Measurements from ENCODE around the gene KCNIP4. TPM values are rescaled to one million over a fixed set of nuclear protein-coding genes. Genes with fewer than 3 reads are reported as not detected.

KCNIP4 gene
- total and polyA plus RNA-seq, 2 of the 4 experiments (the other 2 are of a cell fraction) = not detected

DNA sequence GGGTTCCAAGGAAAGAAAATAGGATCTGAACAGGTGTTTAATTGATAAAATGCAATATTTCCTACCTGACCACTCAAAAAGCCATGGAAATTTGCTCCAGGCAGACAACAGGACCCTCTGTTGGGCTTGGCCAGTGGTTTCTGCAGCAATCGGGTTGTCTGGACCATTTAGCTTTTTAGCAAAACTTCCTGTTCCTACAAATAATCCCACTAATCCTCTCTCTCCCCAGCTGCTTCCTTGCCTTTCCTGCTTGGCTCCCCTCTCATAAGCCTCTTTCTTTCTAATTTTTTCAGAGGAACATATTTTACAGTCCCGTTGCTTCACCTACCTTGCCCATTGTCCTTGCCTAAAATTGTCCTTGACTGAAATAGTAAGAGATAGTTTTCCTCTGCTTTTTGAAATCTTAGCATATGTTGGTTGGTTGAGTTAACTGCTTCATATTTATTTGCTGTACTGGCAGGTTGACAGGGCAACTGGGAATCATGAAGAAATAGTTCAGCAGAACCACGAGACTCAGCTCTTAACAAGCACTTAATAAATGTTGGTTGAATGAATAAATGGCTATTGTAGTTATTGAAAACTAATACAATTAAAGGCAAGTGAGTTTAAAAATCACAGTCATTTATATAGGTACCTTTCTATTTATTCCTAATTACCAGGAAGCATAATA, 259.8 kb downstream of the KCNIP4 start:
- dilution Hi-C loops (cut with HindIII; ENCODE audit: low sequenced_read_pairs, unreplicated experiment) = no loop called here
- no peaks in the 10 kb centered on the region for H3K27me3 ChIP-seq (ENCODE audit: control insufficient read depth, insufficient read depth, low read length)
- DNase-seq (no peak), ATAC-seq (ENCODE audit: low read depth) (no peak)
- intact Hi-C loops (cut with micrococcal nuclease) = no loop called here
- no peak overlapping the region for H3K14ac ChIP-seq (replicated peaks; ENCODE audit: low read depth, low read length)
- H2BK15ac ChIP-seq (ENCODE audit: low read depth, low read length) = no peak overlapping the region
- H2BK20ac ChIP-seq (ENCODE audit: low read depth, low read length) = no peak overlapping the region
- H4K8ac ChIP-seq (ENCODE audit: low read depth in 2 of 2, low read length in 2 of 2) = no peak overlapping the region
- H2BK5ac ChIP-seq (ENCODE audit: low read depth, low read length, poor library complexity, severe bottlenecking) = no peak overlapping the region
- BruUV-seq (replicated peaks) = no TSS peak
- H4K91ac ChIP-seq (ENCODE audit: insufficient read depth, low read depth, low read length) = no peak overlapping the region
- H2AK9ac ChIP-seq (replicated peaks; ENCODE audit: low read depth, low read length, poor library complexity) = no peak overlapping the region
- no peaks in the 10 kb centered on the region for H3K9me1 ChIP-seq (ENCODE audit: insufficient read depth, low read length)
- no peaks in the 10 kb centered on the region for H3K4me1 ChIP-seq (ENCODE audit: control insufficient read depth, insufficient read depth, low read length)
- no peak overlapping the region for H3K4ac ChIP-seq (ENCODE audit: low read depth, low read length)
- WGBS, 2 experiments (ENCODE audit: extremely low coverage in 2 of 2, insufficient read length in 1 of 2) = 50% methylated on average over 1 of the region's 3 CpGs; no CpG with 5 or more reads in 1 of the 2 experiments
- H2AK5ac ChIP-seq (ENCODE audit: low read depth, low read length) = no peak overlapping the region
- no peaks in the 10 kb centered on the region for H3K9me3 ChIP-seq (ENCODE audit: control insufficient read depth, insufficient read depth, low read length)
- no peak overlapping the region for H4K5ac ChIP-seq (ENCODE audit: low read depth, low read length)
- TF ChIP-seq SMC3 (IDR thresholded peaks at IDR 0.05; ENCODE audit: low read depth, low read length) (no peak), NFE2L2 (IDR thresholded peaks at IDR 0.05; ENCODE audit: low read depth, low read length) (no peak), MAZ (IDR thresholded peaks at IDR 0.05; ENCODE audit: borderline replicate concordance, low read depth, low read length) (no peak)
- no peak overlapping the region for H2BK120ac ChIP-seq (ENCODE audit: low read depth, low read length)
- H3K27ac ChIP-seq (ENCODE audit: insufficient read depth, low read length) = no peak overlapping the region
- H3K56ac ChIP-seq (ENCODE audit: extremely low read depth, insufficient read depth, low read length) = no peak overlapping the region
- no peak overlapping the region for H3K4me3 ChIP-seq (ENCODE audit: insufficient read depth, low read depth, low read length)
- H4K20me1 ChIP-seq (ENCODE audit: insufficient read depth, low read length) = no peaks in the 10 kb centered on the region
- ChIA-PET POLR2A (ENCODE audit: unreplicated experiment) (no interaction called here), CTCF (no interaction called here)
- H3K18ac ChIP-seq (ENCODE audit: low read depth, low read length) = no peak overlapping the region
- no peak overlapping the region for H2AFZ ChIP-seq (replicated peaks; ENCODE audit: low read length, poor library complexity)
- no peak overlapping the region for H3K9ac ChIP-seq (ENCODE audit: low read depth, low read length)
- H3K79me1 ChIP-seq (ENCODE audit: low read depth in 1 of 2, low read length in 2 of 2) = no peaks in the 10 kb centered on the region
- H3K36me3 ChIP-seq (ENCODE audit: control insufficient read depth, insufficient read depth, low read length) = no peaks in the 10 kb centered on the region
- no peak overlapping the region for H3K23ac ChIP-seq (ENCODE audit: low read depth, low read length)
- in situ Hi-C loops (cut with MboI; ENCODE audit: low sequenced_read_pairs) = no loop called here
- H3K4me2 ChIP-seq (ENCODE audit: low read depth, low read length) = no peak overlapping the region
